Transverse colon (tissue), 3 donors: ENCODE results near the gene SLC25A10.

ENCODE experiments used
- CTCF ChIP-seq, 5 experiments: fragments of 200-600 bp in 3 of 5; fragments of 450-650 bp in 2 of 5; sonication (generic) in 3 of 5; IDR thresholded peaks; 1 replicate in 2 of 5; 2 replicates in 3 of 5; pipeline ENCODE4 v1.5.1; 2016 to 2017; ENCODE audit warnings: antibody characterized with exemption in 5 of 5, inconsistent platforms in 3 of 5, mild to moderate bottlenecking in 2 of 5, moderate library complexity in 1 of 5
- EP300 ChIP-seq: sonication (generic); formaldehyde crosslinking; IDR thresholded peaks from one replicate; pipeline ENCODE4 v1.6.1; 2017; ENCODE audit warnings: antibody characterized with exemption, low read depth
- POLR2A ChIP-seq: fragments of 450-650 bp; IDR thresholded peaks from one replicate; pipeline ENCODE4 v1.6.1; 2016; ENCODE audit warnings: antibody characterized with exemption, mild to moderate bottlenecking, moderate library complexity

GRCh38 chr17:81697261-81698044 is 14.6 kb upstream of the SLC25A10 start:
- no peak for TF ChIP-seq CTCF (IDR thresholded peaks at IDR 0.05)
- TF ChIP-seq POLR2A, result no peak
- TF ChIP-seq EP300, result no peak
